ENCODE results near the gene RRM2. TPM values are rescaled to one million over a fixed set of nuclear protein-coding genes. Genes with fewer than 3 reads are reported as not detected.
"Not testable (repeated sequence)": the region's sequence is repeated elsewhere in the genome, so short reads cannot be mapped to it uniquely, and the experiment has no call there.

The RRM2 gene
- polyA plus RNA-seq, 1 donor from 2014 or later, result 0.57 TPM

DNA sequence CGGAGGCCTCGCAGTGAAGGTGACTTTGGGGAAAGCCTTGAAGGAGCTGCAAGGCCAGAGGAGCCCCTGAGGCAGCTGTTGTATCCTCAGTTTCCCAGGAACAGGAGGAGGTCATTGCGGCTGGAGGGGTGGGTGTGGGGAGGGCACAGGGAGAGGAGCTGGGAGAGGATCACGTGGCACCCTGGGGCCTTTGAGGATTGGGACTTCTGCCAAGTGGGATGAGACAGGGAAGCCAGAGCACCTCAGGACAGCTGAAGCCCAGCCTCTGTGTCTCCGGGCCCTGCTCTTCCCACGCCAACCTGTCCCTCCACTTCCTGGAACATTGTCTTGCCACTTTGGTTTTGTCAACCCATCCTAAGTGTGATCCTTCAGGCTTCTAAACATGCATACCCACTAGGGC, 19.4 kb upstream of the RRM2 start:
- Histone ChIP-seq H3K4me3 (ENCODE audit: low read length) (no peak overlapping the region), H3K27me3 (ENCODE audit: insufficient read depth, low read depth, low read length) (no peaks in the 10 kb centered on the region), H2AFZ (ENCODE audit: low read depth, low read length) (no peak overlapping the region), H3K9me2 (ENCODE audit: insufficient read depth, low read length) (no peaks in the 10 kb centered on the region), H3K9me3 (ENCODE audit: low read length) (no peaks in the 10 kb centered on the region), H4K20me1 (ENCODE audit: insufficient read depth) (no peaks in the 10 kb centered on the region), H3K27ac (ENCODE audit: low read length) (no peak overlapping the region), H3K4me2 (ENCODE audit: low read length) (no peak overlapping the region), H3K36me3 (ENCODE audit: insufficient read depth, low read length) (no peaks in the 10 kb centered on the region), H3F3A (ENCODE audit: insufficient read depth, low read length, poor library complexity, severe bottlenecking) (no peaks in the 10 kb centered on the region), H3K79me2 (replicated peaks; ENCODE audit: insufficient read depth, low read length) (no peaks in the 10 kb centered on the region), H3K9ac (ENCODE audit: low read length) (no peak overlapping the region)
- TF ChIP-seq EP300 (conservative IDR thresholded peaks at IDR 0.05; ENCODE audit: poor library complexity, severe bottlenecking) (no peak), EZH2 (IDR thresholded peaks at IDR 0.05; ENCODE audit: borderline replicate concordance, insufficient read depth, low read length, poor library complexity, severe bottlenecking) (no peak), SMC3 (conservative IDR thresholded peaks at IDR 0.05; ENCODE audit: poor library complexity) (no peak), MXI1 (conservative IDR thresholded peaks at IDR 0.05; ENCODE audit: poor library complexity, severe bottlenecking) (no peak), TAF1 (IDR thresholded peaks at IDR 0.05; ENCODE audit: low read depth) (no peak), POLR2AphosphoS5 (IDR thresholded peaks at IDR 0.05) (no peak), RAD21 (conservative IDR thresholded peaks at IDR 0.05) (no peak)
- TF ChIP-seq, protein P1, sequence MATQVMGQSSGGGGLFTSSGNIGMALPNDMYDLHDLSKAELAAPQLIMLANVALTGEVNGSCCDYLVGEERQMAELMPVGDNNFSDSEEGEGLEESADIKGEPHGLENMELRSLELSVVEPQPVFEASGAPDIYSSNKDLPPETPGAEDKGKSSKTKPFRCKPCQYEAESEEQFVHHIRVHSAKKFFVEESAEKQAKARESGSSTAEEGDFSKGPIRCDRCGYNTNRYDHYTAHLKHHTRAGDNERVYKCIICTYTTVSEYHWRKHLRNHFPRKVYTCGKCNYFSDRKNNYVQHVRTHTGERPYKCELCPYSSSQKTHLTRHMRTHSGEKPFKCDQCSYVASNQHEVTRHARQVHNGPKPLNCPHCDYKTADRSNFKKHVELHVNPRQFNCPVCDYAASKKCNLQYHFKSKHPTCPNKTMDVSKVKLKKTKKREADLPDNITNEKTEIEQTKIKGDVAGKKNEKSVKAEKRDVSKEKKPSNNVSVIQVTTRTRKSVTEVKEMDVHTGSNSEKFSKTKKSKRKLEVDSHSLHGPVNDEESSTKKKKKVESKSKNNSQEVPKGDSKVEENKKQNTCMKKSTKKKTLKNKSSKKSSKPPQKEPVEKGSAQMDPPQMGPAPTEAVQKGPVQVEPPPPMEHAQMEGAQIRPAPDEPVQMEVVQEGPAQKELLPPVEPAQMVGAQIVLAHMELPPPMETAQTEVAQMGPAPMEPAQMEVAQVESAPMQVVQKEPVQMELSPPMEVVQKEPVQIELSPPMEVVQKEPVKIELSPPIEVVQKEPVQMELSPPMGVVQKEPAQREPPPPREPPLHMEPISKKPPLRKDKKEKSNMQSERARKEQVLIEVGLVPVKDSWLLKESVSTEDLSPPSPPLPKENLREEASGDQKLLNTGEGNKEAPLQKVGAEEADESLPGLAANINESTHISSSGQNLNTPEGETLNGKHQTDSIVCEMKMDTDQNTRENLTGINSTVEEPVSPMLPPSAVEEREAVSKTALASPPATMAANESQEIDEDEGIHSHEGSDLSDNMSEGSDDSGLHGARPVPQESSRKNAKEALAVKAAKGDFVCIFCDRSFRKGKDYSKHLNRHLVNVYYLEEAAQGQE (IDR thresholded peaks at IDR 0.05; ENCODE audit: borderline replicate concordance), result no peak
- TF ChIP-seq, protein P2, sequence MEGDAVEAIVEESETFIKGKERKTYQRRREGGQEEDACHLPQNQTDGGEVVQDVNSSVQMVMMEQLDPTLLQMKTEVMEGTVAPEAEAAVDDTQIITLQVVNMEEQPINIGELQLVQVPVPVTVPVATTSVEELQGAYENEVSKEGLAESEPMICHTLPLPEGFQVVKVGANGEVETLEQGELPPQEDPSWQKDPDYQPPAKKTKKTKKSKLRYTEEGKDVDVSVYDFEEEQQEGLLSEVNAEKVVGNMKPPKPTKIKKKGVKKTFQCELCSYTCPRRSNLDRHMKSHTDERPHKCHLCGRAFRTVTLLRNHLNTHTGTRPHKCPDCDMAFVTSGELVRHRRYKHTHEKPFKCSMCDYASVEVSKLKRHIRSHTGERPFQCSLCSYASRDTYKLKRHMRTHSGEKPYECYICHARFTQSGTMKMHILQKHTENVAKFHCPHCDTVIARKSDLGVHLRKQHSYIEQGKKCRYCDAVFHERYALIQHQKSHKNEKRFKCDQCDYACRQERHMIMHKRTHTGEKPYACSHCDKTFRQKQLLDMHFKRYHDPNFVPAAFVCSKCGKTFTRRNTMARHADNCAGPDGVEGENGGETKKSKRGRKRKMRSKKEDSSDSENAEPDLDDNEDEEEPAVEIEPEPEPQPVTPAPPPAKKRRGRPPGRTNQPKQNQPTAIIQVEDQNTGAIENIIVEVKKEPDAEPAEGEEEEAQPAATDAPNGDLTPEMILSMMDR (IDR thresholded peaks at IDR 0.05; ENCODE audit: poor library complexity, severe bottlenecking), result no peak

DNA sequence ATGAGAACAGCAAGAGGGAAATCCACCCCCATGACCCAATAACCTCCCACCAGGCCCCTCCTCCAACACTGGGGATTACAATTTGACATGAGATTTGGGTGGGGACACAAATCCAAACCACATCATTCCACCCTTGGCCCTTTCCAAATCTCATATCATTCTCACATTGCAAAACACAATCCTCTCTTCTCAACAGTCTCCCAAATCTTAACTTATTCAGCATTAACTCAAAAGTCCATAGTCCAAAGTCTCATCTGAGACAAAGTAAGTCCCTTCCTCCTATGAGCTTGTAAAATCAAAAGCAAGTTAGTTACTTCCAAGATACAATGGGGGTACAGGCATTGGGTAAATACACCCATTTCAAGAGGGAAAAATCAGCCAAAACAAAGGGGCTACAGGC, 17.6 kb upstream of the RRM2 start:
- not testable (repeated sequence) for H3F3A ChIP-seq (ENCODE audit: insufficient read depth, low read length, poor library complexity, severe bottlenecking); H3K4me2 ChIP-seq (ENCODE audit: low read length); H3K4me3 ChIP-seq (ENCODE audit: low read length); H3K9me2 ChIP-seq (ENCODE audit: insufficient read depth, low read length); H3K36me3 ChIP-seq (ENCODE audit: insufficient read depth, low read length); H3K79me2 ChIP-seq (replicated peaks; ENCODE audit: insufficient read depth, low read length); H3K27me3 ChIP-seq (ENCODE audit: insufficient read depth, low read depth, low read length); H3K9me3 ChIP-seq (ENCODE audit: low read length); H4K20me1 ChIP-seq (ENCODE audit: insufficient read depth); H3K9ac ChIP-seq (ENCODE audit: low read length); H3K27ac ChIP-seq (ENCODE audit: low read length); H2AFZ ChIP-seq (ENCODE audit: low read depth, low read length)

DNA sequence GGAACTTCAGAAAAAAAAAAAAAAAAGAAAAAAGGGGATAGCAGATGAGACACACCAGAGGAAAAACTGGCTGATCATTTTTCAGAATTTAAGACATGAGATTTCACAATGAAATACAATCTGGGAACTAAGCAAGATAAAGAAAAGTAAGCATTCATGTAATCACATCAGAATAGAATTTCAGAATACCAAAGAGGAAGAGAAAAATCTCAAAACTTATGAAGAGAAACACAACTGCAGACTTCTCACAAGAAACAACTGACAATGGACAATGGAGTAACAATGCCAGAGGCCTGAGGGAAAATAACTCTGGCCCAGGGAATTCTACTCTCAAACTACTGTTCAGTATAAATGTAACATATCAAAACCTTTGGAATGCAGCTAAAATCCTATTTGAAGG, 13.2 kb upstream of the RRM2 start:
- Histone ChIP-seq H3K9me3 (ENCODE audit: low read length) (no peaks in the 10 kb centered on the region), H3K9ac (ENCODE audit: low read length) (no peak overlapping the region), H4K20me1 (ENCODE audit: insufficient read depth) (no peaks in the 10 kb centered on the region), H3K27me3 (ENCODE audit: insufficient read depth, low read depth, low read length) (no peaks in the 10 kb centered on the region), H3K4me3 (ENCODE audit: low read length) (no peak overlapping the region), H3K36me3 (ENCODE audit: insufficient read depth, low read length) (no peaks in the 10 kb centered on the region), H3K9me2 (ENCODE audit: insufficient read depth, low read length) (no peaks in the 10 kb centered on the region), H3K4me2 (ENCODE audit: low read length) (no peak overlapping the region), H3F3A (ENCODE audit: insufficient read depth, low read length, poor library complexity, severe bottlenecking) (no peaks in the 10 kb centered on the region), H2AFZ (ENCODE audit: low read depth, low read length) (no peak overlapping the region), H3K79me2 (replicated peaks; ENCODE audit: insufficient read depth, low read length) (no peaks in the 10 kb centered on the region), H3K27ac (ENCODE audit: low read length) (no peak overlapping the region)
- TF ChIP-seq MXI1 (conservative IDR thresholded peaks at IDR 0.05; ENCODE audit: poor library complexity, severe bottlenecking) (no peak), POLR2AphosphoS5 (IDR thresholded peaks at IDR 0.05) (no peak)

Data from neural cell (in vitro differentiated cells).